WERI-Rb-1 (cell line): Measurements from ENCODE around the gene KRCC1.
A peak's percentile ranks its signal among the peaks of the same experiment; 100 is the strongest.
"Not testable (repeated sequence)": the region's sequence is repeated elsewhere in the genome, so short reads cannot be mapped to it uniquely, and the experiment has no call there.

Source experiments
- DNase-seq: peaks from one replicate; pipeline ENCODE4 v3.0.0-alpha.2; 2020
- H3K27ac ChIP-seq: fragments of 250-450 bp; sonication (Bioruptor Pico); 2 replicates; pipeline ENCODE4 v1.5.1; 2020; ENCODE audit warnings: mild to moderate bottlenecking, moderate library complexity
- H3K27me3 ChIP-seq: fragments of 250-450 bp; sonication (Bioruptor Pico); 2 replicates; pipeline ENCODE4 v1.5.1; 2021; ENCODE audit warnings: mild to moderate bottlenecking, low read depth, moderate library complexity; ENCODE audit not compliant: insufficient read depth, severe bottlenecking
- H3K36me3 ChIP-seq: fragments of 250-450 bp; sonication (Bioruptor Pico); 2 replicates; pipeline ENCODE4 v1.5.1; 2020; ENCODE audit warnings: mild to moderate bottlenecking, moderate library complexity
- H3K4me3 ChIP-seq: 2 replicates; pipeline ENCODE4 v1.5.1; 2011; ENCODE audit warnings: low read depth, mild to moderate bottlenecking, control low read depth, low read length
- H3K9me3 ChIP-seq: fragments of 250-450 bp; sonication (Bioruptor Pico); 2 replicates; pipeline ENCODE4 v1.5.1; 2021; ENCODE audit warnings: mild to moderate bottlenecking, moderate library complexity; ENCODE audit not compliant: severe bottlenecking
- CTCF ChIP-seq: IDR thresholded peaks from 2 replicates; pipeline ENCODE4 v1.5.1; 2011; ENCODE audit warnings: low read depth, mild to moderate bottlenecking, control low read depth, inconsistent platforms, low read length

Gene KRCC1

GRCh38 chr2:88024509-88024908 lies 31.1 kb downstream of the KRCC1 start:
- H3K27me3 ChIP-seq: no peaks in the 10 kb centered on the region
- H3K9me3 ChIP-seq: peaks cover 3% of the 10 kb centered on the region
- no peak overlapping the region for H3K4me3 ChIP-seq
- no peak for TF ChIP-seq CTCF
- DNase-seq: no peak
- no peaks in the 10 kb centered on the region for H3K36me3 ChIP-seq
- no peak overlapping the region for H3K27ac ChIP-seq

GRCh38 chr2:88022669-88022921 lies 33.0 kb downstream of the KRCC1 start:
- H3K36me3 ChIP-seq: no peaks in the 10 kb centered on the region
- peaks cover 5% of the 10 kb centered on the region for H3K9me3 ChIP-seq
- H3K27me3 ChIP-seq: no peaks in the 10 kb centered on the region
- H3K4me3 ChIP-seq: no peak overlapping the region
- no peak for DNase-seq
- no peak for TF ChIP-seq CTCF
- H3K27ac ChIP-seq: no peak overlapping the region

- no peak overlapping the region for H3K4me3 ChIP-seq
- TF ChIP-seq CTCF: no peak
- no peak for DNase-seq
- peaks cover 5% of the 10 kb centered on the region for H3K9me3 ChIP-seq
- no peaks in the 10 kb centered on the region for H3K36me3 ChIP-seq
- H3K27ac ChIP-seq: no peak overlapping the region
- H3K27me3 ChIP-seq: no peaks in the 10 kb centered on the region
Observed at GRCh38 chr2:88019985-88020384, 35.6 kb downstream of the KRCC1 start.

- Histone ChIP-seq H3K27me3 (no peaks in the 10 kb centered on the region), H3K9me3 (peaks cover 5% of the 10 kb centered on the region), H3K36me3 (no peaks in the 10 kb centered on the region), H3K27ac (no peak overlapping the region), H3K4me3 (no peak overlapping the region)
- TF ChIP-seq CTCF: no peak
- no peak for DNase-seq
Observed at GRCh38 chr2:88018909-88019308, 36.7 kb downstream of the KRCC1 start.

GRCh38 chr2:88018077-88018805 lies 37.3 kb downstream of the KRCC1 start:
- not testable (repeated sequence) for DNase-seq, H3K27ac ChIP-seq, H3K9me3 ChIP-seq, H3K4me3 ChIP-seq, H3K36me3 ChIP-seq, H3K27me3 ChIP-seq

- not testable (repeated sequence) for H3K27me3 ChIP-seq, DNase-seq, H3K9me3 ChIP-seq, H3K36me3 ChIP-seq, H3K27ac ChIP-seq
- 0 out of 2 replicates have a peak overlapping the region, but pooled peaks have one; percentile 64 for H3K4me3 ChIP-seq
Observed at GRCh38 chr2:88017780-88018038, 37.9 kb downstream of the KRCC1 start.

- Histone ChIP-seq H3K27ac (peak overlapping the region; percentile 94), H3K36me3 (no peaks in the 10 kb centered on the region), H3K9me3 (peaks cover 5% of the 10 kb centered on the region), H3K27me3 (no peaks in the 10 kb centered on the region), H3K4me3 (peak overlapping the region; percentile 64)
- TF ChIP-seq CTCF: no peak
- peak; percentile 47 for DNase-seq
Observed at GRCh38 chr2:88016960-88017779, 38.4 kb downstream of the KRCC1 start.
